ENCODE results near the gene PRIM2. TPM values are rescaled to one million over a fixed set of nuclear protein-coding genes. Genes with fewer than 3 reads are reported as not detected.
"Not testable (repeated sequence)": the region's sequence is repeated elsewhere in the genome, so short reads cannot be mapped to it uniquely, and the experiment has no call there.

Gene PRIM2
- total and polyA plus RNA-seq, 2 donors (not counting 1 experiment from before 2014, with no cell fraction given), result 28.0 to 59.9 TPM

DNA sequence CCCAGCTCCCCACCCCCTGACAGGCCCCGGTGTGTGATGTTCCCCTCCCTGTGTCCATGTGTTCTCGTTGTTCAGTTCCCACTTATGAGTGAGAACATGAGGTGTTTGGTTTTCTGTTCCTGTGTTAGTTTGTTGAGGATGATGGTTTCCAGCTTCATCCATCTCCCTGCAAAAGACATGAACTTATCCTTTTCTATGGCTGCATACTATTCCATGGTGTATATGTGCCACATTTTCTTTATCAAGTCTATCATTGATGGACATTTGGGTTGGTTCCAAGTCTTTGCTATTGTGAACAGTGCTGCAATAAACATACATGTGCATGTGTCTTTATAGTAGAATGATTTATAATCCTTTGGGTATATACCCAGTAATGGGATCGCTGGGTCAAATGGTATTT, 148.5 kb downstream of the PRIM2 start:
- not testable (repeated sequence) for H3K27ac ChIP-seq (ENCODE audit: insufficient read depth, low read length); H3K9me3 ChIP-seq (ENCODE audit: control insufficient read depth, insufficient read depth, low read depth, low read length); H3K36me3 ChIP-seq (ENCODE audit: control insufficient read depth, insufficient read depth, low read length); H2AFZ ChIP-seq (ENCODE audit: low read length); H4K20me1 ChIP-seq (ENCODE audit: control insufficient read depth, extremely low read depth, insufficient read depth, low read length); H3K27me3 ChIP-seq (ENCODE audit: control insufficient read depth, insufficient read depth, low read length); DNase-seq (ENCODE audit: low read depth in 2 of 2); H3K9ac ChIP-seq (ENCODE audit: insufficient read depth, low read length); H3K79me2 ChIP-seq (ENCODE audit: control insufficient read depth, insufficient read depth, low read length); H3K4me1 ChIP-seq (ENCODE audit: control insufficient read depth, extremely low read depth, insufficient read depth, low read length); H3K4me3 ChIP-seq (replicated peaks in 1 of 4; ENCODE audit: control extremely low read depth in 1 of 4, insufficient read depth in 1 of 4, low read depth in 3 of 4, low read length in 4 of 4); H3K4me2 ChIP-seq (ENCODE audit: extremely low read depth, insufficient read depth, low read length)

DNA sequence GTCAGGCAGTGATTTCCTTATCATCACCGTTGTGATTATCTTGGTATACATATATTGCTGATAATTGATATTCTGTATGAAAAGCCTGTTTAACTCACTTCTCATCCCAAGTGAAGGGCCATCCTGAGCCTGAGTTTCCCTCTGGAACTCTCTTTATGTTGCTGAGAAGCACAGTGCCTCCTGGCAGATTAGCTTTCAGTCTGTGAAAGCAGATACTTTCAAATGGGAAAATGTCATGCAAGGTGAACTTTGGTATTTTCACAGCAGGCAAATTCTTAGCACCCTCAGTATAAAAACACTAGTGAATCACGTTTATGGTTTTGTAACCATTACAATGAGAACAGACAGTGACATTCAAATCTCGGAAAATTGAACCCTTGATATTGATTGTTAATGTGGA, 151.6 kb downstream of the PRIM2 start:
- DNase-seq (ENCODE audit: low read depth in 2 of 2), result peak in 1 of 2 donors; percentile 11
- H3K27ac ChIP-seq (ENCODE audit: insufficient read depth, low read length), result no peak overlapping the region
- H3K27me3 ChIP-seq (ENCODE audit: control insufficient read depth, insufficient read depth, low read length), result no peaks in the 10 kb centered on the region
- no peaks in the 10 kb centered on the region for H3K36me3 ChIP-seq (ENCODE audit: control insufficient read depth, insufficient read depth, low read length)
- TF ChIP-seq, protein P1, sequence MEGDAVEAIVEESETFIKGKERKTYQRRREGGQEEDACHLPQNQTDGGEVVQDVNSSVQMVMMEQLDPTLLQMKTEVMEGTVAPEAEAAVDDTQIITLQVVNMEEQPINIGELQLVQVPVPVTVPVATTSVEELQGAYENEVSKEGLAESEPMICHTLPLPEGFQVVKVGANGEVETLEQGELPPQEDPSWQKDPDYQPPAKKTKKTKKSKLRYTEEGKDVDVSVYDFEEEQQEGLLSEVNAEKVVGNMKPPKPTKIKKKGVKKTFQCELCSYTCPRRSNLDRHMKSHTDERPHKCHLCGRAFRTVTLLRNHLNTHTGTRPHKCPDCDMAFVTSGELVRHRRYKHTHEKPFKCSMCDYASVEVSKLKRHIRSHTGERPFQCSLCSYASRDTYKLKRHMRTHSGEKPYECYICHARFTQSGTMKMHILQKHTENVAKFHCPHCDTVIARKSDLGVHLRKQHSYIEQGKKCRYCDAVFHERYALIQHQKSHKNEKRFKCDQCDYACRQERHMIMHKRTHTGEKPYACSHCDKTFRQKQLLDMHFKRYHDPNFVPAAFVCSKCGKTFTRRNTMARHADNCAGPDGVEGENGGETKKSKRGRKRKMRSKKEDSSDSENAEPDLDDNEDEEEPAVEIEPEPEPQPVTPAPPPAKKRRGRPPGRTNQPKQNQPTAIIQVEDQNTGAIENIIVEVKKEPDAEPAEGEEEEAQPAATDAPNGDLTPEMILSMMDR (conservative IDR thresholded peaks at IDR 0.05 in 1 of 2, IDR thresholded peaks at IDR 0.05 in 1 of 2; ENCODE audit: low read depth in 1 of 2, low read length in 2 of 2), result no peak
- no peak for TF ChIP-seq EZH2 (IDR thresholded peaks at IDR 0.05; ENCODE audit: low read length, missing control alignments)
- no peaks in the 10 kb centered on the region for H3K79me2 ChIP-seq (ENCODE audit: control insufficient read depth, insufficient read depth, low read length)
- peaks cover 4% of the 10 kb centered on the region for H3K4me1 ChIP-seq (ENCODE audit: control insufficient read depth, extremely low read depth, insufficient read depth, low read length)
- H2AFZ ChIP-seq (ENCODE audit: low read length), result no peak overlapping the region
- no peaks in the 10 kb centered on the region for H3K9me3 ChIP-seq (ENCODE audit: control insufficient read depth, insufficient read depth, low read depth, low read length)
- no peak overlapping the region for H3K4me3 ChIP-seq (replicated peaks in 1 of 4; ENCODE audit: control extremely low read depth in 1 of 4, insufficient read depth in 1 of 4, low read depth in 3 of 4, low read length in 4 of 4)
- H3K9ac ChIP-seq (ENCODE audit: insufficient read depth, low read length), result no peak overlapping the region
- H4K20me1 ChIP-seq (ENCODE audit: control insufficient read depth, extremely low read depth, insufficient read depth, low read length), result no peaks in the 10 kb centered on the region
- no peak overlapping the region for H3K4me2 ChIP-seq (ENCODE audit: extremely low read depth, insufficient read depth, low read length)

DNA sequence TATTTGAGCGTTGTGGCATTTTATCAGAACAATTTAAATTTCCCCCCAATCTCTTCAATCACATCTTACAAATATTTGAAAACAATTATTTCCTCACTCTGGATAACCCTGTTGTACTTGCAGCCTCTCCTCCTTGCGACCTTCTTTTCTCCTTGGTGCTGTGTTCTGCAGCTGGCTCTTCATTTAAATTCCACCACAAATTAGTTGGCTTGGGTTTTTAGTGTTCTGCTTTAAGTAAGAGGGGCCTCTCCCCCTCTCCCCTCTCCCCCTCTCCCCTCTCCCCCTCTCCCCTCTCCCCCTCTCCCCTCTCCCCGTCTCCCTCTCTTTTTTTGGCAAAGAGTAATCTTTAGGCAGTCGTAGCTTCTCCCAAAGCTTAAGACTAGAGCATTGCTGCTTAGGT, 152.7 kb downstream of the PRIM2 start:
- DNase-seq (ENCODE audit: low read depth in 2 of 2); H3K79me2 ChIP-seq (ENCODE audit: control insufficient read depth, insufficient read depth, low read length); H4K20me1 ChIP-seq (ENCODE audit: control insufficient read depth, extremely low read depth, insufficient read depth, low read length); H3K27ac ChIP-seq (ENCODE audit: insufficient read depth, low read length); H2AFZ ChIP-seq (ENCODE audit: low read length); H3K4me2 ChIP-seq (ENCODE audit: extremely low read depth, insufficient read depth, low read length); H3K9me3 ChIP-seq (ENCODE audit: control insufficient read depth, insufficient read depth, low read depth, low read length); H3K36me3 ChIP-seq (ENCODE audit: control insufficient read depth, insufficient read depth, low read length); H3K9ac ChIP-seq (ENCODE audit: insufficient read depth, low read length); H3K4me1 ChIP-seq (ENCODE audit: control insufficient read depth, extremely low read depth, insufficient read depth, low read length); H3K4me3 ChIP-seq (replicated peaks in 1 of 4; ENCODE audit: control extremely low read depth in 1 of 4, insufficient read depth in 1 of 4, low read depth in 3 of 4, low read length in 4 of 4); H3K27me3 ChIP-seq (ENCODE audit: control insufficient read depth, insufficient read depth, low read length): not testable (repeated sequence)

DNA sequence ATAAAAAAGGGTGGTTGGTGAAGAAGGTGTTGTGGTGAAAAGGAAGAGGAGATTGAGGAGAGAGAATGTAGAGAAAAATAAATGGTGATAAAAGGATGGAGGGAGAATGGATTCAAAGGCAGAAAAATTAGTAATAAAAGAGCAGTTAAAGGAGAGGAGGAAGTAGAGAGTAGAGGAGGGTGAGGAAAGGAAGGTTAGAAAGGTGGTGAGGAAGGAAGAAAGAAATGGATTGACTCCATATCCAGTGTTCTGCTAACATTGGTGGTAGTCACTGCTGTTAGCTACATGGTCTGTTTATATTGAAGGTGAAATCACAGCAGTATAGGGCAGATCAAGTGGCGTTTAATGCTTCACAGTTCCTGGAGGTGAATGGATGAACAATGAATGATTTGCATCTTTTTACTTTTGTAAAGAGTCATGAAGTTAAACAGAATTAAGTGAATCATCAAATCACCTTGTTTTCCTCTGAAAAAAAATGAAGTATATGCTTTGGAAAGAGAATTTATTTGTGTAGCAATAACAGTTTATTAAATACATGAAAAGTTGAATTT, 154.0 kb downstream of the PRIM2 start:
- H3K27ac ChIP-seq (ENCODE audit: insufficient read depth, low read length); H3K9me3 ChIP-seq (ENCODE audit: control insufficient read depth, insufficient read depth, low read depth, low read length); H3K36me3 ChIP-seq (ENCODE audit: control insufficient read depth, insufficient read depth, low read length); H3K27me3 ChIP-seq (ENCODE audit: control insufficient read depth, insufficient read depth, low read length); H3K79me2 ChIP-seq (ENCODE audit: control insufficient read depth, insufficient read depth, low read length); H4K20me1 ChIP-seq (ENCODE audit: control insufficient read depth, extremely low read depth, insufficient read depth, low read length); H3K4me2 ChIP-seq (ENCODE audit: extremely low read depth, insufficient read depth, low read length); H3K9ac ChIP-seq (ENCODE audit: insufficient read depth, low read length); H3K4me1 ChIP-seq (ENCODE audit: control insufficient read depth, extremely low read depth, insufficient read depth, low read length); DNase-seq (ENCODE audit: low read depth in 2 of 2); H2AFZ ChIP-seq (ENCODE audit: low read length); H3K4me3 ChIP-seq (replicated peaks in 1 of 4; ENCODE audit: control extremely low read depth in 1 of 4, insufficient read depth in 1 of 4, low read depth in 3 of 4, low read length in 4 of 4): not testable (repeated sequence)

DNA sequence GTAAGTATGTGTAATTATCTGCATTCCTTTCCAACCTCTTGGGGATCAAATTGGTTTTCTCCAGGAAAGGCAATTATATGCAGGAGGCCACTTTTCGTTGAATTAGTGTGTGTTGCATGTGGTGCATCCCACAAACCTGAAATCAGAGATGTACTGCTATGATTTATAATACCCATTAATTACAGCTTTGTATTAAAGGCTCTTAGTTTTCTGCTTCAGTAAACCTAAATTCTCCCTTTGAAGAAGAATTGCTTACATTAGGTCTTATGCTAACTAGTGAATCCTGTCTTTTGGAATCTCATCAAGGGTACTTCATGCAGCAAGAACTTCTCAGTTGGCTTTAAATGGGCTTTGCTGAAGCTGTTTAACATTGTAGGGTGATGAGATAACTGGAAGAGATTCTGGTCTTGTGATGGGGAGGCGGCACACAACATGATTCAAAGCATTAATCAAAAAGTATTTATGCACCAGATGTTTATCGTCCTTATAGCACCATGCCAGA, 155.5 kb downstream of the PRIM2 start:
- H3K27ac ChIP-seq (ENCODE audit: insufficient read depth, low read length), result peak overlapping the region; percentile 68
- not testable (repeated sequence) for H3K4me1 ChIP-seq (ENCODE audit: control insufficient read depth, extremely low read depth, insufficient read depth, low read length); H3K27me3 ChIP-seq (ENCODE audit: control insufficient read depth, insufficient read depth, low read length); H4K20me1 ChIP-seq (ENCODE audit: control insufficient read depth, extremely low read depth, insufficient read depth, low read length); H3K9ac ChIP-seq (ENCODE audit: insufficient read depth, low read length); H2AFZ ChIP-seq (ENCODE audit: low read length); H3K4me2 ChIP-seq (ENCODE audit: extremely low read depth, insufficient read depth, low read length); H3K4me3 ChIP-seq (replicated peaks in 1 of 4; ENCODE audit: control extremely low read depth in 1 of 4, insufficient read depth in 1 of 4, low read depth in 3 of 4, low read length in 4 of 4); H3K79me2 ChIP-seq (ENCODE audit: control insufficient read depth, insufficient read depth, low read length); H3K9me3 ChIP-seq (ENCODE audit: control insufficient read depth, insufficient read depth, low read depth, low read length); H3K36me3 ChIP-seq (ENCODE audit: control insufficient read depth, insufficient read depth, low read length)
- peak; percentile 97 to 99 for DNase-seq (ENCODE audit: low read depth in 2 of 2)

DNA sequence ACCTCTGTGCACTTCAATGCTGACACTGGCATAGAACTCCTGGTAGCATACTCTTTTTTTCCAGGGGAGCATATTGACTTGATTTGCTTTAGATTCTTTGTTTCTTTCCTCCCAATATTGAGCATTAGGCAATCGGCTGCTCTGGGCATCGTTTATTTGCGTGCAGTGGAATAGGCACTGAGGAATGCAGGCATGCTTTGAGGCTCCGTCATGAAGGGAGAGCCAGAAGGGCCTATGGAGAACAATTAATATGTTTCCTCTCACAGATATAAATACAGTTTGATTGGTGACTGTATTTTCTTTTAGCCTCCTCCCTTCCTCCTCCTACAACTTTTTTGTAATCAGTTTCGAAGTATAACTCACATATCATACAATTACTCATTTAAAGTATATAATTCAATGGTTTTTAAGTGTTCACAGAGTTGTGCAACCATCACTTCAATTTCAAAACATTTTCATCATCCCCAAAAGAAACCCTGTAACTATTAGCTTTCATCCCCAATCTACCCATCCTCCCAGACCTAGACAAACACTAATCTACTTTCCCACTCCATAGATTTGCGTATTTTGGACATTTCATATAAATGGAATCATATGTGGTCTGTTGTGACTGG, 157.5 kb downstream of the PRIM2 start:
- not testable (repeated sequence) for H4K20me1 ChIP-seq (ENCODE audit: control insufficient read depth, extremely low read depth, insufficient read depth, low read length); H3K36me3 ChIP-seq (ENCODE audit: control insufficient read depth, insufficient read depth, low read length); H3K9me3 ChIP-seq (ENCODE audit: control insufficient read depth, insufficient read depth, low read depth, low read length); H3K9ac ChIP-seq (ENCODE audit: insufficient read depth, low read length); H2AFZ ChIP-seq (ENCODE audit: low read length); H3K27me3 ChIP-seq (ENCODE audit: control insufficient read depth, insufficient read depth, low read length); H3K79me2 ChIP-seq (ENCODE audit: control insufficient read depth, insufficient read depth, low read length); H3K4me2 ChIP-seq (ENCODE audit: extremely low read depth, insufficient read depth, low read length); H3K4me3 ChIP-seq (replicated peaks in 1 of 4; ENCODE audit: control extremely low read depth in 1 of 4, insufficient read depth in 1 of 4, low read depth in 3 of 4, low read length in 4 of 4); H3K4me1 ChIP-seq (ENCODE audit: control insufficient read depth, extremely low read depth, insufficient read depth, low read length)
- H3K27ac ChIP-seq (ENCODE audit: insufficient read depth, low read length), result peak overlapping the region; percentile 50
- peak; percentile 85 to 89 for DNase-seq (ENCODE audit: low read depth in 2 of 2)

All from fibroblast of lung (primary cell).